ENCODE results near the gene ZNF267. TPM values are rescaled to one million over a fixed set of nuclear protein-coding genes. Genes with fewer than 3 reads are reported as not detected.
A peak's percentile ranks its signal among the peaks of the same experiment; 100 is the strongest.
"Not testable (repeated sequence)": the region's sequence is repeated elsewhere in the genome, so short reads cannot be mapped to it uniquely, and the experiment has no call there.

ZNF267 gene
- 4.7 TPM for polyA plus RNA-seq (2013, experiment 1 of 2)
- 4.7 TPM for polyA plus RNA-seq (2013, experiment 2 of 2)

DNA sequence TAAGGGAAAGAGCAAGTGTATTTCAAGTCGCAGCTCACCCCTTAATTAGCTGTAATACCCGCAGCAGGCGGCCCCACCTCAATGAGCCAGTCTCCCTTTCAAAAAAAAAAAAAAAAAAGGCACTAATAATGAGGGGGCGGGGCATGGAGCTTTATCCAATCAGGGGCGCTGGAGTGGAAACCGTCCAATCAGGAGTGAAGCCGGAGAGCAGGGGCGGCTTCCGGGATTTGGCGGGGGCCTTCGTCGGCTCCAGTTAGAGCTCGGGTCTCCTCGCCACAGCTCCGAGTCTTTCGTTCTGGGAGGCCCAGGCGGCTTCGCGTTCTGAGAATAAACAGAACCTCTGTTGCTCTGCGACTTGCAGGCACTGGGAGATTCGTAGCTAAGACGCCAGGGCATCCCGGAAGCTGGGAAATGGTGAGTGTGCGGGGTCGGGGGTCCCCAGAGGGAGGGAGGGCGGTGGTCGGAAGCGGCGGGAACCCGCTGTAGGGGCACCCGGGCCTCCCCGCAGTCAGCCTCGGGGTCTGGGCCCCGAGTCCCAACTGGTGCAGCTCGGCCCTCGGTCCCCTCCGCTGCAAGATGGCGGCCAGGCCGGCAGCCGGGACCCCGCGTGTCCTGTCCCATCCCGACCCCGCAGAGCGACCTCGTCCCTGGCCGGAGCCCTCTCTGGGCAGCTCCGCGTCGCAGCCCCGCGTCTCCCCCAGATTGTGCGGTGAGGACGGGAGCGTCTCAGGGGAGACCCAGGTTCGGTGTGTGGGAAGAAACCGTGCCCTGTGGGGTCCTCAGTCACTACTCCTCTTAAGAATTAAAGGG, at the start of gene ZNF267:
ZNF267 (plus strand) TSS at position 252 of the 810 bp plus-strand sequence; CDS start at position 412, 160 bp downstream.
- Histone ChIP-seq H3K27ac (replicated peaks; ENCODE audit: low read length) (peak within 1 kb of the TSS; percentile 79), H3K18ac (ENCODE audit: low read length) (peak within 1 kb of the TSS; percentile 93), H2AK5ac (ENCODE audit: low read depth, low read length) (peak within 1 kb of the TSS; percentile 48), H2AFZ (ENCODE audit: low read length) (peak within 1 kb of the TSS; percentile 98), H3K14ac (ENCODE audit: low read length) (peak within 1 kb of the TSS; percentile 5), H2BK120ac (ENCODE audit: low read depth, low read length) (no peak within 1 kb of the TSS), H3K4me2 (ENCODE audit: insufficient read depth, low read length, poor library complexity, severe bottlenecking) (peak within 1 kb of the TSS; percentile 84), H2BK15ac (ENCODE audit: low read length) (peak within 1 kb of the TSS; percentile 28), H3K4ac (ENCODE audit: low read length) (no peak within 1 kb of the TSS), H2BK12ac (ENCODE audit: low read length) (no peak within 1 kb of the TSS), H3K36me3 (replicated peaks in 1 of 2; ENCODE audit: control insufficient read depth in 2 of 2, insufficient read depth in 2 of 2, low read length in 2 of 2) (peaks cover 3 to 34% of the 10 kb centered on the region in 2 donors), H3K79me1 (ENCODE audit: low read depth, low read length) (peaks cover 5% of the 10 kb centered on the region), H3K4me3 (ENCODE audit: low read length in 2 of 2) (peak within 1 kb of the TSS; percentile 87 to 99), H4K8ac (ENCODE audit: low read depth, low read length) (no peak within 1 kb of the TSS), H4K91ac (ENCODE audit: low read depth, low read length, poor library complexity) (no peak within 1 kb of the TSS), H3K4me1 (ENCODE audit: control insufficient read depth in 2 of 2, insufficient read depth in 1 of 2, low read depth in 1 of 2, low read length in 2 of 2) (peaks cover 13 to 18% of the 10 kb centered on the region in 2 donors), H3K23ac (ENCODE audit: low read depth, low read length, poor library complexity) (peak within 1 kb of the TSS; percentile 87), H3K9ac (ENCODE audit: low read depth, low read length, poor library complexity) (peak within 1 kb of the TSS; percentile 96), H2BK5ac (ENCODE audit: low read length) (peak within 1 kb of the TSS; percentile 83), H3K9me3 (replicated peaks in 1 of 2; ENCODE audit: control insufficient read depth in 2 of 2, insufficient read depth in 1 of 2, low read depth in 1 of 2, low read length in 2 of 2) (peaks cover 0 to 25% of the 10 kb centered on the region in 2 donors), H3K27me3 (ENCODE audit: control insufficient read depth in 3 of 3, insufficient read depth in 3 of 3, low read depth in 1 of 3, low read length in 3 of 3) (peaks cover 0 to 3% (median 0%) of the 10 kb centered on the region in 3 experiments)
- WGBS, 2 donors (ENCODE audit: extremely low coverage in 2 of 2, insufficient read length in 2 of 2, insufficient replicate concordance in 1 of 2): no CpG with 5 or more reads among the region's 57 CpGs
- DNase-seq (ENCODE audit: low spot score): peak; percentile 92

GRCh38 chr16:31833047-31833446, 40.6 kb upstream of the ZNF267 start:
- no peaks in the 10 kb centered on the region for H3K79me1 ChIP-seq (ENCODE audit: low read depth, low read length)
- H3K14ac ChIP-seq (ENCODE audit: low read length): no peak overlapping the region
- H2AFZ ChIP-seq (ENCODE audit: low read length): no peak overlapping the region
- H3K27ac ChIP-seq (replicated peaks; ENCODE audit: low read length): no peak overlapping the region
- no peaks in the 10 kb centered on the region for H3K27me3 ChIP-seq (ENCODE audit: control insufficient read depth in 3 of 3, insufficient read depth in 3 of 3, low read depth in 1 of 3, low read length in 3 of 3)
- no peak overlapping the region for H3K23ac ChIP-seq (ENCODE audit: low read depth, low read length, poor library complexity)
- no peak overlapping the region for H4K91ac ChIP-seq (ENCODE audit: low read depth, low read length, poor library complexity)
- H3K9ac ChIP-seq (ENCODE audit: low read depth, low read length, poor library complexity): no peak overlapping the region
- no peaks in the 10 kb centered on the region for H3K36me3 ChIP-seq (replicated peaks in 1 of 2; ENCODE audit: control insufficient read depth in 2 of 2, insufficient read depth in 2 of 2, low read length in 2 of 2)
- H2BK5ac ChIP-seq (ENCODE audit: low read length): no peak overlapping the region
- H2BK120ac ChIP-seq (ENCODE audit: low read depth, low read length): no peak overlapping the region
- H3K4me2 ChIP-seq (ENCODE audit: insufficient read depth, low read length, poor library complexity, severe bottlenecking): no peak overlapping the region
- no peak overlapping the region for H2BK12ac ChIP-seq (ENCODE audit: low read length)
- no peaks in the 10 kb centered on the region for H3K4me1 ChIP-seq (ENCODE audit: control insufficient read depth in 2 of 2, insufficient read depth in 1 of 2, low read depth in 1 of 2, low read length in 2 of 2)
- DNase-seq (ENCODE audit: low spot score): no peak
- no peak overlapping the region for H2AK5ac ChIP-seq (ENCODE audit: low read depth, low read length)
- H2BK15ac ChIP-seq (ENCODE audit: low read length): no peak overlapping the region
- no peak overlapping the region for H4K8ac ChIP-seq (ENCODE audit: low read depth, low read length)
- no peak overlapping the region for H3K18ac ChIP-seq (ENCODE audit: low read length)
- H3K9me3 ChIP-seq (replicated peaks in 1 of 2; ENCODE audit: control insufficient read depth in 2 of 2, insufficient read depth in 1 of 2, low read depth in 1 of 2, low read length in 2 of 2): peaks cover 0 to 10% of the 10 kb centered on the region in 2 donors
- no peak overlapping the region for H3K4me3 ChIP-seq (ENCODE audit: low read length in 2 of 2)
- no peak overlapping the region for H3K4ac ChIP-seq (ENCODE audit: low read length)
- WGBS, 2 donors (ENCODE audit: extremely low coverage in 2 of 2, insufficient read length in 2 of 2, insufficient replicate concordance in 1 of 2): no CpG with 5 or more reads among the region's 3 CpGs

GRCh38 chr16:31836396-31836795, 37.2 kb upstream of the ZNF267 start:
- H3K18ac ChIP-seq (ENCODE audit: low read length): not testable (repeated sequence)

GRCh38 chr16:31842864-31843263, 30.7 kb upstream of the ZNF267 start:
- Histone ChIP-seq H2BK120ac (ENCODE audit: low read depth, low read length) (no peak overlapping the region), H3K4me2 (ENCODE audit: insufficient read depth, low read length, poor library complexity, severe bottlenecking) (no peak overlapping the region), H3K4ac (ENCODE audit: low read length) (no peak overlapping the region), H3K79me1 (ENCODE audit: low read depth, low read length) (peaks cover 2% of the 10 kb centered on the region), H3K27ac (replicated peaks; ENCODE audit: low read length) (no peak overlapping the region), H3K18ac (ENCODE audit: low read length) (no peak overlapping the region), H3K14ac (ENCODE audit: low read length) (no peak overlapping the region), H4K91ac (ENCODE audit: low read depth, low read length, poor library complexity) (no peak overlapping the region), H3K9me3 (replicated peaks in 1 of 2; ENCODE audit: control insufficient read depth in 2 of 2, insufficient read depth in 1 of 2, low read depth in 1 of 2, low read length in 2 of 2) (peaks cover 0 to 17% of the 10 kb centered on the region in 2 donors), H3K27me3 (ENCODE audit: control insufficient read depth in 3 of 3, insufficient read depth in 3 of 3, low read depth in 1 of 3, low read length in 3 of 3) (no peaks in the 10 kb centered on the region), H3K4me3 (ENCODE audit: low read length in 2 of 2) (no peak overlapping the region), H2BK15ac (ENCODE audit: low read length) (no peak overlapping the region), H3K36me3 (replicated peaks in 1 of 2; ENCODE audit: control insufficient read depth in 2 of 2, insufficient read depth in 2 of 2, low read length in 2 of 2) (no peaks in the 10 kb centered on the region), H4K8ac (ENCODE audit: low read depth, low read length) (no peak overlapping the region), H2AK5ac (ENCODE audit: low read depth, low read length) (no peak overlapping the region), H2BK5ac (ENCODE audit: low read length) (no peak overlapping the region), H3K4me1 (ENCODE audit: control insufficient read depth in 2 of 2, insufficient read depth in 1 of 2, low read depth in 1 of 2, low read length in 2 of 2) (no peaks in the 10 kb centered on the region), H3K23ac (ENCODE audit: low read depth, low read length, poor library complexity) (no peak overlapping the region), H2AFZ (ENCODE audit: low read length) (no peak overlapping the region), H3K9ac (ENCODE audit: low read depth, low read length, poor library complexity) (no peak overlapping the region), H2BK12ac (ENCODE audit: low read length) (no peak overlapping the region)
- no peak for DNase-seq (ENCODE audit: low spot score)
- WGBS, 2 donors (ENCODE audit: extremely low coverage in 2 of 2, insufficient read length in 2 of 2, insufficient replicate concordance in 1 of 2): no CpG with 5 or more reads among the region's 7 CpGs

More at GRCh38 chr16:31836396-31836795, 37.2 kb upstream of the ZNF267 start:
- not testable (repeated sequence) for H2AFZ ChIP-seq (ENCODE audit: low read length); H3K79me1 ChIP-seq (ENCODE audit: low read depth, low read length); H4K8ac ChIP-seq (ENCODE audit: low read depth, low read length); H2AK5ac ChIP-seq (ENCODE audit: low read depth, low read length); DNase-seq (ENCODE audit: low spot score); H2BK120ac ChIP-seq (ENCODE audit: low read depth, low read length); H3K9ac ChIP-seq (ENCODE audit: low read depth, low read length, poor library complexity); H3K23ac ChIP-seq (ENCODE audit: low read depth, low read length, poor library complexity); H3K4me2 ChIP-seq (ENCODE audit: insufficient read depth, low read length, poor library complexity, severe bottlenecking); H3K27me3 ChIP-seq (ENCODE audit: control insufficient read depth in 3 of 3, insufficient read depth in 3 of 3, low read depth in 1 of 3, low read length in 3 of 3); H3K4ac ChIP-seq (ENCODE audit: low read length); H4K91ac ChIP-seq (ENCODE audit: low read depth, low read length, poor library complexity); H2BK15ac ChIP-seq (ENCODE audit: low read length); H3K4me3 ChIP-seq (ENCODE audit: low read length in 2 of 2); H3K4me1 ChIP-seq (ENCODE audit: control insufficient read depth in 2 of 2, insufficient read depth in 1 of 2, low read depth in 1 of 2, low read length in 2 of 2); H2BK5ac ChIP-seq (ENCODE audit: low read length); H3K14ac ChIP-seq (ENCODE audit: low read length); H2BK12ac ChIP-seq (ENCODE audit: low read length); H3K36me3 ChIP-seq (replicated peaks in 1 of 2; ENCODE audit: control insufficient read depth in 2 of 2, insufficient read depth in 2 of 2, low read length in 2 of 2); H3K27ac ChIP-seq (replicated peaks; ENCODE audit: low read length)
- peaks cover 0 to 19% of the 10 kb centered on the region in 2 donors for H3K9me3 ChIP-seq (replicated peaks in 1 of 2; ENCODE audit: control insufficient read depth in 2 of 2, insufficient read depth in 1 of 2, low read depth in 1 of 2, low read length in 2 of 2)
- WGBS, 2 donors (ENCODE audit: extremely low coverage in 2 of 2, insufficient read length in 2 of 2, insufficient replicate concordance in 1 of 2): no CpG with 5 or more reads among the region's 31 CpGs

All from neuronal stem cell (in vitro differentiated cells).